Measurements from ENCODE around the gene ZNF526. TPM values are rescaled to one million over a fixed set of nuclear protein-coding genes. Genes with fewer than 3 reads are reported as not detected.
A peak's percentile ranks its signal among the peaks of the same experiment; 100 is the strongest.

Gene ZNF526
- total RNA-seq, 1 donor from 2014 or later, result 6.1 TPM

DNA sequence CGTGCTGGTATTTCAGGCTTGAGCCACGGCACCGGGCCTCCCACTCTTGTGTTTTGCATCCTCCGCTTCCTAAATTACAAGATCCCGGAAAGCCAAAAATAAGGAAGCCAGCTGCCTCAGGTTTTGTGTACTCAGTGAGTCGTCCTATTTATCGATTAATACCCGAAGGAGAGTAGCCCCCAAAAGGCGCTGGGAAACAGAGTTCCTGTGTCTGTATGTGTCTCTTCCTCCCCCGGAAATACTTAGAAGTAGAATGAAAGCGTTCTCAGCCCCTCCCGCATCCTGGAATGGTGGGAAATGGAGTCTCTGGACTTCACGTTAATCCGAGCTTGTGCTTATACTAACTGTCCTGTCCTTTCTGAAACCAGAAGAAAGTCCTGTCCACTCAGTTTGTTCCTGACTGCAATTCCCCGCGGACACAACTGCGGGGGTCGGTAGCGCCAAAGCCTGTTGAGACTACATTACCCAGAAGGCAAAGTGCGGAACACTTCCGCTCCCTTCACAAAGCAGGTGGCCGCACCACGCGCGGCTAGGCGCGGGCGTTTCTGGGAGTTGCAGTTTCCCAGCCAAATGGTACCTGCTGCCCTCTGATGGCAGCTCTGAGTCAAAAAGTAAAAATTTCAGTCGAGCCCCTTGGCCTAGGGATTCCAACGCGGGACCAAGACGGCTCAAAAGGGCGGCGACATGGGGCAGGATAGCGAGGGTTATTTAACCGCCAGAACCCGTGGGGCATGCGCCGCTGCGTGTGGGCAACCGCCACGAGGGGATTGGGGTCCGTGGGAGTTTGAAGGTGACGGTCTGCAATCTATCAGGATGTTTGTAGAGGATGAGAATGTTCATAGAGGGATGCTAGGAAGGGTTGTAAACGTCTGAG is 24.5 kb downstream of the ZNF526 start:
- intact Hi-C loops (cut with DNase I), result no loop called here
- TF ChIP-seq, protein P1, sequence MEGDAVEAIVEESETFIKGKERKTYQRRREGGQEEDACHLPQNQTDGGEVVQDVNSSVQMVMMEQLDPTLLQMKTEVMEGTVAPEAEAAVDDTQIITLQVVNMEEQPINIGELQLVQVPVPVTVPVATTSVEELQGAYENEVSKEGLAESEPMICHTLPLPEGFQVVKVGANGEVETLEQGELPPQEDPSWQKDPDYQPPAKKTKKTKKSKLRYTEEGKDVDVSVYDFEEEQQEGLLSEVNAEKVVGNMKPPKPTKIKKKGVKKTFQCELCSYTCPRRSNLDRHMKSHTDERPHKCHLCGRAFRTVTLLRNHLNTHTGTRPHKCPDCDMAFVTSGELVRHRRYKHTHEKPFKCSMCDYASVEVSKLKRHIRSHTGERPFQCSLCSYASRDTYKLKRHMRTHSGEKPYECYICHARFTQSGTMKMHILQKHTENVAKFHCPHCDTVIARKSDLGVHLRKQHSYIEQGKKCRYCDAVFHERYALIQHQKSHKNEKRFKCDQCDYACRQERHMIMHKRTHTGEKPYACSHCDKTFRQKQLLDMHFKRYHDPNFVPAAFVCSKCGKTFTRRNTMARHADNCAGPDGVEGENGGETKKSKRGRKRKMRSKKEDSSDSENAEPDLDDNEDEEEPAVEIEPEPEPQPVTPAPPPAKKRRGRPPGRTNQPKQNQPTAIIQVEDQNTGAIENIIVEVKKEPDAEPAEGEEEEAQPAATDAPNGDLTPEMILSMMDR (IDR thresholded peaks at IDR 0.05), result peak; percentile 47 to 83 (median 68)
- peak; percentile 91 to 100 for TF ChIP-seq POLR2AphosphoS5 (IDR thresholded peaks at IDR 0.05; ENCODE audit: insufficient read depth in 1 of 2, low read depth in 1 of 2)
- peak in 1 of 2 donors; percentile 42 for TF ChIP-seq POLR2A (IDR thresholded peaks at IDR 0.05)
- H3K9me3 ChIP-seq, result no peaks in the 10 kb centered on the region
- peaks cover 54% of the 10 kb centered on the region for H3K4me1 ChIP-seq
- peak in 1 of 2 donors; percentile 97 for DNase-seq (ENCODE audit: extremely low spot score in 2 of 2)
- H3K4me3 ChIP-seq, result peak overlapping the region; percentile 63 to 89
- no peaks in the 10 kb centered on the region for H3K27me3 ChIP-seq
- peaks cover 0 to 14% of the 10 kb centered on the region in 2 donors for H3K36me3 ChIP-seq
- peak overlapping the region; percentile 87 for H3K27ac ChIP-seq

DNA sequence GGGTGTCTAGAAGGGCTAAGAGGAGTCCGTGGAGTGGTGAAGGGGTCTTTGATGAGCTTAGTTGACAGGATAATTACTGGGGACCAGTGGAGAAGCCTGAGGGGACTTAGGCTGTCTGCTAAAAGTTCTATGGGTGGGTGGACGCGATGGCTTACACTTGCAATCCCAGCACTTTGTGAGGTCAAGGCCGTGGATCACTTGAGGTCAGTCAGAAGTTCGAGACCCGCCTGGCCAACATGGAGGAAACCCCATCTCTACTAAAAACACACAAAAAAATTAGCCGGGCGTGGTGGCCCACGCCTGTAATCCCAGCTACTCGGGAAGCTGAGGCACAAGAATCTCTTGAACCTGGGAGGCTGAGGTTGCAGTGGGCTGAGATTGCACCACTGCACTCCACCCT is 25.1 kb downstream of the ZNF526 start:
- no peak for TF ChIP-seq POLR2AphosphoS5 (IDR thresholded peaks at IDR 0.05; ENCODE audit: insufficient read depth in 1 of 2, low read depth in 1 of 2)
- TF ChIP-seq, protein P1 (IDR thresholded peaks at IDR 0.05), result no peak
- TF ChIP-seq POLR2A (IDR thresholded peaks at IDR 0.05), result no peak
- no peak for DNase-seq (ENCODE audit: extremely low spot score in 2 of 2)
- Histone ChIP-seq H3K27ac (peak overlapping the region; percentile 87), H3K27me3 (no peaks in the 10 kb centered on the region), H3K9me3 (no peaks in the 10 kb centered on the region), H3K36me3 (peaks cover 0 to 17% of the 10 kb centered on the region in 2 donors), H3K4me3 (peak overlapping the region in 1 of 2 donors; percentile 63), H3K4me1 (peaks cover 52% of the 10 kb centered on the region)
- intact Hi-C loops (cut with DNase I), result no loop called here

DNA sequence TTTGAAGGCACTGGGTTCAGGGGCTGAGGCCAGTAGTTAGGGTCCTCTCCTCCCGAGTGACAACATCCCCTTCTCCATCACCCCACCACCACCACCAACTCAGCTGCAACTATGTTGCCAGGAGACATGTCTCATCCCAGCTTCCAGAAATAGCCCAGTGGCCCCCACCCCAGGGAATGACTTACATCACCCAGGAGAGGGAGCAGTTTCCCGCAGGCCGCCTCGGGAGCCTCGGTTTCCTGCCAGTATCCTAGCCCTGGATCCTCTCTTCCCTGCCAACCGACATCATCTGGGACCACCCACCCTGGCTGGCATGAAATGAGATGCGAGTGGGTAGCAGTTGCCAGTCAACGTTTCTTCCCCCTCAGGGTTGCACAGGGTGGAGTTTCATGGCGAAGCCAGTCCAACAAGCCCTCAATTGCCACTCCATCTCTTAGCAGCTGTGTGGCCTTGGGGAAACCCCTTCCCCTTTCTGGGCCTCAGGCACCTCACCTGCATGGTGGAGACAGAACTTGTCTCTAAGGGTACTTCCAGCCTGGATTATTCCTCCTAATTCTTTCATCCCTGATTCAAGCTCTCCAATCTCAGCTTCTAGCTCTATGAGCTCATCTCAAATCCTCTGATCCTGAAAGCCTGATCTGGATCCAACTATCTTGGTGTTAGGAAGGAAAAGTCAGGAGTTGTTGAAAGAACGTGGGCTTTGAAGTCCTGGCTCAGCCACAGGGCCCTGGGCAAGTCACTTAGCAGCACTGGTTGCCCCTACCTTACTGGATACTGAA is 26.2 kb downstream of the ZNF526 start:
- intact Hi-C loops (cut with DNase I), result no loop called here
- TF ChIP-seq, protein P1 (IDR thresholded peaks at IDR 0.05), result peak; percentile 39 to 46 (median 43)
- peak; percentile 40 to 53 for TF ChIP-seq POLR2AphosphoS5 (IDR thresholded peaks at IDR 0.05; ENCODE audit: insufficient read depth in 1 of 2, low read depth in 1 of 2)
- TF ChIP-seq POLR2A (IDR thresholded peaks at IDR 0.05), result no peak
- peaks cover 52% of the 10 kb centered on the region for H3K4me1 ChIP-seq

DNA sequence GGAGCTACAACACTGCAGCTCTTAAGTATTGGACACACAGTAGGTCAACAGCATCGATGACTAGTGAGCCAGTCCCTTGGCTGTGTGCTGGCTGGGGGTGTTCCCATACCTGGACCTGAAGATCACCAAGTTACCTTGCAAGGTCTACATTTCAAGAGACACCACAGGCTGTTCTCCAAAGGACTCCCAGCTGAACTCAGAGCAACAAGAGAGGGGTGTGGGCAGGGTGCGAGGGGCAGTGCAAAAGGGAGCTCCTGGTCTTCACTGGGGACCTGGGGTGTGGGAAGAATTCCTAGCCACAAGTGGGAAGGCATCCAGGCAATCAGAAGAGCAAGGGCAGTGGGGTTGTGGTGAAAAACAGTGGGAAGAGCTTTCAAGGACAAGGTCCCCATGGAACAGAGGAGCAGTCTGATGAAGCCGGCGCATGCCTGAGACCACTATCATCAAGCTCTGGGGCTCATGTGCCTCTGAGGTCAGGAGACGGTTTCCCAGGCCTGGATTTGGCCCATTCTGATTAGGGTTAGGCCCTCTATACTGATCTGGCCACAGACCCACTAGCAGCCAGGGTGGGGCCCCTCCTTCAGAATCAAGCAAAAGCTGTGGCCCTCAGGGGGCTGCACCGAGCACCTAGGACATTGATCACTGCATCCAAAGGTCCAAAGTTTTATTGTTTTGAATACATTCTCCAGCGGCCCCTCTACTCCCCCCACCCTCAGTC is 27.0 kb downstream of the ZNF526 start:
- TF ChIP-seq POLR2A (IDR thresholded peaks at IDR 0.05), result no peak
- TF ChIP-seq, protein P1 (IDR thresholded peaks at IDR 0.05), result no peak
- H3K4me1 ChIP-seq, result peaks cover 53% of the 10 kb centered on the region
- no peak overlapping the region for H3K4me3 ChIP-seq
- no peaks in the 10 kb centered on the region for H3K27me3 ChIP-seq
- DNase-seq (ENCODE audit: extremely low spot score in 2 of 2), result no peak
- peak overlapping the region; percentile 87 for H3K27ac ChIP-seq
- H3K9me3 ChIP-seq, result no peaks in the 10 kb centered on the region
- H3K36me3 ChIP-seq, result peaks cover 0 to 17% of the 10 kb centered on the region in 2 donors
- intact Hi-C loops (cut with DNase I), result no loop called here

More for the DNA sequence above, 26.2 kb downstream of the ZNF526 start:
- Histone ChIP-seq H3K36me3 (peaks cover 0 to 17% of the 10 kb centered on the region in 2 donors), H3K27ac (peak overlapping the region; percentile 87), H3K9me3 (no peaks in the 10 kb centered on the region), H3K27me3 (no peaks in the 10 kb centered on the region), H3K4me3 (no peak overlapping the region)
- DNase-seq (ENCODE audit: extremely low spot score in 2 of 2), result no peak

All from vagina (tissue), 2 donors.